HepG2 (cell line): ENCODE data around the gene TMEM132D. TPM values are rescaled to one million over a fixed set of nuclear protein-coding genes. Genes with fewer than 3 reads are reported as not detected.

Experiments used
- ATAC-seq: fragments of 200-7000 bp; cut with Tn5 transposase; 3 replicates; pipeline ENCODE4 v1.9.1; 2020; ENCODE audit warnings: mild to moderate bottlenecking, moderate library complexity
- BruUV-seq: library from RNA; stranded (reverse); fragments of 400-500 nt; replicated peaks from 2 replicates; lab custom pipeline; 2021; lab: Mats Ljungman, UMichigan
- CTCF ChIA-PET: fragments of 300-600 bp; formaldehyde crosslinking; extraction: SDS; loops from one replicate; lab custom pipeline; 2021; ENCODE audit warnings: low total read pairs, inconsistent platforms, low intra/inter-chr PET ratio; lab: Yijun Ruan, JAX
- POLR2A ChIA-PET: fragments of 350-600 bp; sonication (Branson Sonifier 250); formaldehyde crosslinking; loops from one replicate; lab custom pipeline; 2020; ENCODE audit warnings: antibody characterized with exemption, inconsistent platforms; lab: Yijun Ruan, JAX
- DNase-seq: peaks from one replicate; pipeline ENCODE4 v3.0.0-alpha.2; 2015; ENCODE audit warnings: low spot score
- FAIRE-seq: peaks from 3 replicates; lab custom pipeline; 2011; peaks lifted over from hg19 to GRCh38; lab: Jason Lieb, UNC
- H2AFZ ChIP-seq: one replicate; pipeline ENCODE4 v1.6.1; 2011; ENCODE audit warnings: low read length, inconsistent platforms
- H3K27ac ChIP-seq: fragments of 300-600 bp; 3 replicates; pipeline ENCODE4 v1.8.0; 2011; ENCODE audit warnings: mixed run types, mild to moderate bottlenecking, mixed read lengths, low read length, inconsistent platforms; ENCODE audit not compliant: insufficient read depth; ENCODE audit errors: extremely low read length
- H3K27me3 ChIP-seq, 2 experiments: fragments of 200-600 bp in 1 of 2; 2 replicates in 1 of 2; 3 replicates in 1 of 2; pipeline versions ENCODE4 v1.6.0 to v1.8.0; 2011; ENCODE audit warnings: low read length in 2 of 2, mild to moderate bottlenecking in 2 of 2, moderate library complexity in 2 of 2, inconsistent platforms in 1 of 2; ENCODE audit not compliant: insufficient read depth in 2 of 2, control insufficient read depth in 1 of 2
- H3K36me3 ChIP-seq, 2 experiments: fragments of 200-600 bp in 1 of 2; replicated peaks in 1 of 2; 2 replicates in 1 of 2; 3 replicates in 1 of 2; pipeline versions ENCODE4 v1.5.1 to v1.8.0; 2011; ENCODE audit warnings: low read length in 2 of 2, inconsistent platforms in 1 of 2; ENCODE audit not compliant: insufficient read depth in 2 of 2, control insufficient read depth in 1 of 2
- H3K4me1 ChIP-seq: 2 replicates; pipeline ENCODE4 v1.5.1; 2012; ENCODE audit warnings: low read length, inconsistent platforms; ENCODE audit not compliant: insufficient read depth
- H3K4me2 ChIP-seq: 2 replicates; pipeline ENCODE4 v1.6.0; 2011; ENCODE audit warnings: low read depth, low read length, inconsistent platforms
- H3K4me3 ChIP-seq, 3 experiments: fragments of 200-600 bp in 1 of 3; sonication (generic), shearing (Covaris generic) in 1 of 3; replicated peaks in 1 of 3; 2 replicates each; pipeline ENCODE4 v1.5.1; 2011 to 2016; ENCODE audit warnings: low read length in 3 of 3, inconsistent platforms in 2 of 3, low read depth in 2 of 3, mild to moderate bottlenecking in 2 of 3, control low read depth in 1 of 3, mixed read lengths in 1 of 3; ENCODE audit not compliant: insufficient read depth in 1 of 3
- H3K79me2 ChIP-seq: one replicate; pipeline ENCODE4 v1.6.1; 2011; ENCODE audit warnings: low read length, inconsistent platforms; ENCODE audit not compliant: insufficient read depth
- H3K9ac ChIP-seq: 2 replicates; pipeline ENCODE4 v1.6.0; 2011; ENCODE audit warnings: mild to moderate bottlenecking, low read depth, low read length, inconsistent platforms; ENCODE audit not compliant: insufficient read depth
- H3K9me3 ChIP-seq: 2 replicates; pipeline ENCODE4 v1.5.1; 2012; ENCODE audit warnings: mild to moderate bottlenecking, low read length
- H4K20me1 ChIP-seq: 2 replicates; pipeline ENCODE4 v1.6.0; 2011; ENCODE audit warnings: inconsistent platforms, mild to moderate bottlenecking, low read length, moderate library complexity; ENCODE audit not compliant: insufficient read depth
- BCL6 ChIP-seq: IDR thresholded peaks from 2 replicates; pipeline ENCODE4 v1.6.1; 2016; ENCODE audit warnings: missing genetic modification reagents, missing compliant biosample characterization
- BRD4 ChIP-seq: sonication (generic); formaldehyde crosslinking; IDR thresholded peaks from 2 replicates; pipeline ENCODE4 v1.4.0; 2020; ENCODE audit warnings: missing genetic modification reagents
- LRRFIP1 ChIP-seq: sonication (generic); formaldehyde crosslinking; conservative IDR thresholded peaks from 2 replicates; pipeline ENCODE4 v1.4.0; 2020; ENCODE audit warnings: missing genetic modification reagents
- MEIS1 ChIP-seq: sonication (generic); formaldehyde crosslinking; IDR thresholded peaks from 2 replicates; pipeline ENCODE4 v1.9.0; 2021; ENCODE audit warnings: mild to moderate bottlenecking, missing genetic modification reagents, moderate library complexity, borderline replicate concordance
- NFE2L2 ChIP-seq: fragments of 150-350 bp; IDR thresholded peaks from 2 replicates; pipeline ENCODE4 v1.6.1; 2014; ENCODE audit warnings: low read length
- NR2F1 ChIP-seq, 2 experiments: fragments of 450-650 bp in 1 of 2; formaldehyde crosslinking in 1 of 2; IDR thresholded peaks; 2 replicates each; pipeline versions ENCODE4 v1.5.0 to v1.6.1; 2016 to 2020; ENCODE audit warnings: mild to moderate bottlenecking in 1 of 2, missing compliant biosample characterization in 1 of 2, missing genetic modification reagents in 1 of 2, moderate library complexity in 1 of 2
- PBX2 ChIP-seq: IDR thresholded peaks from 2 replicates; pipeline ENCODE4 v1.6.1; 2016; ENCODE audit warnings: control low read depth
- ZBTB20 ChIP-seq: sonication (generic); formaldehyde crosslinking; IDR thresholded peaks from 2 replicates; pipeline ENCODE4 v1.8.1; 2023; ENCODE audit warnings: missing genetic modification reagents, low read depth, mild to moderate bottlenecking, borderline replicate concordance
- ZNF441 ChIP-seq: sonication (generic); formaldehyde crosslinking; IDR thresholded peaks from 2 replicates; pipeline ENCODE4 v1.7.0; 2021; ENCODE audit warnings: missing genetic modification reagents, borderline replicate concordance
- WGBS: methylation state at CpG from one replicate; pipeline ENCODE4 v1.1.6; 2017; ENCODE audit warnings: low lambda C conversion rate; 5-methylcytosine and 5-hydroxymethylcytosine counted together
- in situ Hi-C: cut with HindIII; loops from 2 replicates; pipeline ENCODE4 v1.10.0; 2017; ENCODE audit warnings: low pct_unique_long_range_greater_than_20kb; ENCODE audit not compliant: extremely low pct_ligation_motif_present
- intact Hi-C: fragments of 100-400 bp; cut with micrococcal nuclease; formaldehyde crosslinking; loops from one replicate; pipeline ENCODE4 v1.10.0; 2022; ENCODE audit not compliant: unreplicated experiment
- polyA plus RNA-seq, 8 experiments: library from polyadenylated mRNA; depleted of rRNA in 3 of 8; stranded (reverse) in 7 of 8; unstranded in 1 of 8; fragments of >200 nt; fragmentation: Illumina TruSeq in 4 of 8; extraction: Trizol in 4 of 8; gene quantifications; 2 replicates each; pipeline versions ENCODE4 v1.2.1 to v1.2.3, GENCODE V29; 2011 to 2016; ENCODE audit warnings: low read depth in 4 of 8, missing spikeins in 1 of 8, mixed read lengths in 1 of 8; ENCODE audit not compliant: insufficient read depth in 1 of 8
- total RNA-seq, 5 experiments: library from RNA; depleted of rRNA; stranded (reverse); fragments of >200 nt; fragmentation: Illumina TruSeq; extraction: Trizol; gene quantifications; 2 replicates each; pipeline ENCODE4 v1.2.3, GENCODE V29; 2016; ENCODE audit warnings: low read depth in 1 of 5

The TMEM132D gene
- total and polyA plus RNA-seq, 2 of the 13 experiments (the other 11 are each of a cell fraction or from before 2014, with no cell fraction given) = not detected

GRCh38 chr12:129467289-129467688 is 436.5 kb downstream of the TMEM132D start (continued):
- TF ChIP-seq NR2F1 (CRISPR knock-in tag; IDR thresholded peaks at IDR 0.05) = no peak

- H3K4me2 ChIP-seq = no peak overlapping the region
- WGBS = 0% methylated on average over 3 of the region's 3 CpGs
- in situ Hi-C loops = no loop called here
- no peaks in the 10 kb centered on the region for H4K20me1 ChIP-seq
- BruUV-seq = no TSS peak
- no peaks in the 10 kb centered on the region for H3K36me3 ChIP-seq
- no peaks in the 10 kb centered on the region for H3K4me1 ChIP-seq
- H3K9ac ChIP-seq = no peak overlapping the region
- no peak overlapping the region for H2AFZ ChIP-seq
- FAIRE-seq (no peak), DNase-seq (no peak), ATAC-seq (no peak)
- no peaks in the 10 kb centered on the region for H3K79me2 ChIP-seq
- no peak overlapping the region for H3K4me3 ChIP-seq
- H3K27ac ChIP-seq = no peak overlapping the region
- intact Hi-C loops = no loop called here
- ChIA-PET POLR2A (no interaction called here), CTCF (no interaction called here)
- TF ChIP-seq ZBTB20 (no peak), BCL6 (CRISPR knock-in tag) (no peak), BRD4 (CRISPR knock-in tag) (no peak), LRRFIP1 (CRISPR knock-in tag) (no peak), MEIS1 (CRISPR knock-in tag) (no peak), NFE2L2 (0 out of 2 replicates have a peak, but pooled peaks have one; percentile 37), ZNF441 (CRISPR knock-in tag) (no peak), PBX2 (CRISPR knock-in tag) (no peak)
- no peaks in the 10 kb centered on the region for H3K9me3 ChIP-seq
- no peaks in the 10 kb centered on the region for H3K27me3 ChIP-seq
Observed at GRCh38 chr12:129466499-129466898, 437.3 kb downstream of the TMEM132D start.
